GM23338 (cell line): Measurements from ENCODE around the gene LFNG. TPM values are rescaled to one million over a fixed set of nuclear protein-coding genes. Genes with fewer than 3 reads are reported as not detected.

Experiments
- ATAC-seq: fragments of 200-7000 bp; cut with Tn5 transposase; 3 replicates; pipeline ENCODE4 v1.9.1; 2020
- DNase-seq: peaks from one replicate; pipeline ENCODE4 v3.0.0-alpha.2; 2015; ENCODE audit warnings: low spot score
- H2AFZ ChIP-seq: fragments of 200-600 bp; sonication (generic); 2 replicates; pipeline ENCODE4 v1.8.0; 2016; ENCODE audit warnings: antibody characterized with exemption, mild to moderate bottlenecking, moderate library complexity
- H3F3A ChIP-seq: fragments of 200-600 bp; sonication (generic); replicated peaks from 2 replicates; pipeline ENCODE4 v1.8.0; 2017; ENCODE audit warnings: antibody characterized with exemption, mixed run types, low read depth
- H3K27ac ChIP-seq: fragments of 200-600 bp; sonication (generic); 2 replicates; pipeline ENCODE4 v1.6.1; 2016; ENCODE audit warnings: low read depth
- H3K27me3 ChIP-seq: fragments of 200-600 bp; sonication (generic); 2 replicates; pipeline ENCODE4 v1.8.0; 2016; ENCODE audit warnings: mild to moderate bottlenecking, mixed run types, moderate library complexity; ENCODE audit not compliant: insufficient read depth
- H3K36me3 ChIP-seq: fragments of 200-600 bp; sonication (generic); 2 replicates; pipeline ENCODE4 v1.8.0; 2016; ENCODE audit warnings: mild to moderate bottlenecking; ENCODE audit not compliant: insufficient read depth
- H3K4me1 ChIP-seq: fragments of 200-600 bp; sonication (generic); 2 replicates; pipeline ENCODE4 v1.8.0; 2016; ENCODE audit warnings: mild to moderate bottlenecking, moderate library complexity; ENCODE audit not compliant: insufficient read depth
- H3K4me2 ChIP-seq: fragments of 200-600 bp; sonication (generic); 2 replicates; pipeline ENCODE4 v1.7.1; 2017; ENCODE audit warnings: mixed run types
- H3K4me3 ChIP-seq: fragments of 200-600 bp; sonication (generic); 2 replicates; pipeline ENCODE4 v1.6.1; 2016; ENCODE audit warnings: mixed run types
- H3K79me2 ChIP-seq: fragments of 200-600 bp; sonication (generic); replicated peaks from 2 replicates; pipeline ENCODE4 v1.8.0; 2017; ENCODE audit warnings: mild to moderate bottlenecking; ENCODE audit not compliant: insufficient read depth
- H3K9me2 ChIP-seq: fragments of 200-600 bp; sonication (generic); 2 replicates; pipeline ENCODE4 v1.8.0; 2017; ENCODE audit not compliant: insufficient read depth
- H4K20me1 ChIP-seq: fragments of 200-600 bp; sonication (generic); replicated peaks from 2 replicates; pipeline ENCODE4 v1.8.0; 2017; ENCODE audit warnings: mild to moderate bottlenecking; ENCODE audit not compliant: insufficient read depth
- H3K27ac Mint-ChIP-seq: 2 replicates; pipeline ENCODE4 v1.8.0; 2020; ENCODE audit warnings: inconsistent platforms, mild to moderate bottlenecking, moderate library complexity, mixed read lengths
- H3K27me3 Mint-ChIP-seq: 3 replicates; pipeline ENCODE4 v1.8.0; 2022; ENCODE audit warnings: low read depth, mild to moderate bottlenecking, moderate library complexity, mixed read lengths, inconsistent platforms; ENCODE audit not compliant: insufficient read depth, poor library complexity
- H3K36me3 Mint-ChIP-seq: 3 replicates; pipeline ENCODE4 v1.8.0; 2021; ENCODE audit warnings: low read depth, mild to moderate bottlenecking, inconsistent platforms, moderate library complexity, mixed read lengths
- H3K4me1 Mint-ChIP-seq: 3 replicates; pipeline ENCODE4 v1.8.0; 2020; ENCODE audit warnings: mild to moderate bottlenecking, inconsistent platforms, mixed read lengths
- H3K4me3 Mint-ChIP-seq: 3 replicates; pipeline ENCODE4 v1.8.0; 2021; ENCODE audit warnings: moderate library complexity, mild to moderate bottlenecking, inconsistent platforms, mixed read lengths
- H3K9me3 Mint-ChIP-seq: 3 replicates; pipeline ENCODE4 v1.8.0; 2020; ENCODE audit warnings: moderate library complexity, mild to moderate bottlenecking, inconsistent platforms, mixed read lengths
- EZH2phosphoT487 ChIP-seq: fragments of 200-600 bp; sonication (generic); IDR thresholded peaks from one replicate; pipeline ENCODE4 v1.8.1; 2018; ENCODE audit warnings: antibody characterized with exemption; ENCODE audit not compliant: unreplicated experiment
- POLR2AphosphoS5 ChIP-seq: IDR thresholded peaks from 2 replicates; pipeline ENCODE4 v1.6.1; 2016; ENCODE audit warnings: antibody characterized with exemption, low read depth
- ZNF114 ChIP-seq: fragments of 250-450 bp; sonication (Bioruptor Pico); IDR thresholded peaks from 2 replicates; pipeline ENCODE4 v1.5.0; 2020; ENCODE audit warnings: mild to moderate bottlenecking, moderate library complexity
- ZNF331 ChIP-seq: fragments of 250-450 bp; sonication (Bioruptor Pico); IDR thresholded peaks from 2 replicates; pipeline ENCODE4 v1.5.0; 2020; ENCODE audit warnings: low read depth, mild to moderate bottlenecking, moderate library complexity
- polyA plus RNA-seq: library from polyadenylated mRNA; unstranded; fragments of >200 nt; fragmentation: Nextera tagmentation; extraction: Ambion mirVana; gene quantifications from 2 replicates; pipeline ENCODE4 v1.2.1, GENCODE V29; 2016
- total RNA-seq: library from RNA; depleted of rRNA; stranded (reverse); fragments of >200 nt; shearing (Covaris generic); gene quantifications from 2 replicates; pipeline ENCODE4 v1.2.3, GENCODE V29; 2014
- TF ChIP-seq, protein P1 (sequence below): IDR thresholded peaks from one replicate; pipeline ENCODE4 v1.6.1; 2018; ENCODE audit warnings: antibody characterized with exemption; ENCODE audit not compliant: unreplicated experiment
- TF ChIP-seq, protein P2 (sequence below): IDR thresholded peaks from 2 replicates; pipeline ENCODE4 v1.6.1; 2016; ENCODE audit warnings: antibody characterized with exemption
- TF ChIP-seq, protein P3 (sequence below): fragments of 250-450 bp; sonication (Bioruptor Pico); IDR thresholded peaks from 2 replicates; pipeline ENCODE4 v1.5.0; 2020; ENCODE audit warnings: mild to moderate bottlenecking, moderate library complexity

Gene LFNG
- total and polyA plus RNA-seq, 2 experiments from 2014 or later, result 1.7 to 35.4 TPM

DNA sequence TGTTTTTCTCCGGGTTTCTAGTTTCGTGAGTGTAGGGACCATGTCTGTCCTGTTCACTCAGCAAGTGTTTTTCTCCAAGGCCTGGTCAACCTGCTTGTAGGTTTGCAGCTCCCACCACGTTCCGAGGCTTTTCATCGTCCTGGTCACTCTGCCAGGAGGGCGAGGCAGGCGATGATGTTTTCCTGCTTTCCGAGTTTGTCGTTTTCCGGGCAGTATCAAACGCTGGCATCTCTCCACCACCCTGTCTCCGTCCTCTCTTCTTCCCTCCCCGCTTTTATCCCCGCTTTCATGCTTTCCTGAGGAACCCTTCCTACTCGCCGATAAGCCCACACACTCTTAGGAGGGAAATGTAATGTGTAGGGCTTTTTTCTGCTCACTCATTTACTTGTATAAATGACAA lies 50.4 kb downstream of the LFNG start:
- no peak overlapping the region for H3K27ac Mint-ChIP-seq
- H3K79me2 ChIP-seq, result no peaks in the 10 kb centered on the region
- H3K4me3 ChIP-seq, result no peak overlapping the region
- H3F3A ChIP-seq, result peaks cover 12% of the 10 kb centered on the region; the same call in 1 of the 2 replicates
- H3K9me3 Mint-ChIP-seq, result no peaks in the 10 kb centered on the region
- H3K36me3 Mint-ChIP-seq, result no peaks in the 10 kb centered on the region
- ATAC-seq (no peak), DNase-seq (no peak)
- peaks cover 4% of the 10 kb centered on the region for H3K27me3 Mint-ChIP-seq
- H3K27ac ChIP-seq, result 0 out of 2 replicates have a peak overlapping the region, but pooled peaks have one; percentile 32
- no peaks in the 10 kb centered on the region; the same call in 1 of the 2 replicates for H3K4me1 ChIP-seq
- TF ChIP-seq, protein P1, sequence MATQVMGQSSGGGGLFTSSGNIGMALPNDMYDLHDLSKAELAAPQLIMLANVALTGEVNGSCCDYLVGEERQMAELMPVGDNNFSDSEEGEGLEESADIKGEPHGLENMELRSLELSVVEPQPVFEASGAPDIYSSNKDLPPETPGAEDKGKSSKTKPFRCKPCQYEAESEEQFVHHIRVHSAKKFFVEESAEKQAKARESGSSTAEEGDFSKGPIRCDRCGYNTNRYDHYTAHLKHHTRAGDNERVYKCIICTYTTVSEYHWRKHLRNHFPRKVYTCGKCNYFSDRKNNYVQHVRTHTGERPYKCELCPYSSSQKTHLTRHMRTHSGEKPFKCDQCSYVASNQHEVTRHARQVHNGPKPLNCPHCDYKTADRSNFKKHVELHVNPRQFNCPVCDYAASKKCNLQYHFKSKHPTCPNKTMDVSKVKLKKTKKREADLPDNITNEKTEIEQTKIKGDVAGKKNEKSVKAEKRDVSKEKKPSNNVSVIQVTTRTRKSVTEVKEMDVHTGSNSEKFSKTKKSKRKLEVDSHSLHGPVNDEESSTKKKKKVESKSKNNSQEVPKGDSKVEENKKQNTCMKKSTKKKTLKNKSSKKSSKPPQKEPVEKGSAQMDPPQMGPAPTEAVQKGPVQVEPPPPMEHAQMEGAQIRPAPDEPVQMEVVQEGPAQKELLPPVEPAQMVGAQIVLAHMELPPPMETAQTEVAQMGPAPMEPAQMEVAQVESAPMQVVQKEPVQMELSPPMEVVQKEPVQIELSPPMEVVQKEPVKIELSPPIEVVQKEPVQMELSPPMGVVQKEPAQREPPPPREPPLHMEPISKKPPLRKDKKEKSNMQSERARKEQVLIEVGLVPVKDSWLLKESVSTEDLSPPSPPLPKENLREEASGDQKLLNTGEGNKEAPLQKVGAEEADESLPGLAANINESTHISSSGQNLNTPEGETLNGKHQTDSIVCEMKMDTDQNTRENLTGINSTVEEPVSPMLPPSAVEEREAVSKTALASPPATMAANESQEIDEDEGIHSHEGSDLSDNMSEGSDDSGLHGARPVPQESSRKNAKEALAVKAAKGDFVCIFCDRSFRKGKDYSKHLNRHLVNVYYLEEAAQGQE, result no peak
- TF ChIP-seq ZNF114 (CRISPR knock-in tag), result no peak
- TF ChIP-seq, protein P2, sequence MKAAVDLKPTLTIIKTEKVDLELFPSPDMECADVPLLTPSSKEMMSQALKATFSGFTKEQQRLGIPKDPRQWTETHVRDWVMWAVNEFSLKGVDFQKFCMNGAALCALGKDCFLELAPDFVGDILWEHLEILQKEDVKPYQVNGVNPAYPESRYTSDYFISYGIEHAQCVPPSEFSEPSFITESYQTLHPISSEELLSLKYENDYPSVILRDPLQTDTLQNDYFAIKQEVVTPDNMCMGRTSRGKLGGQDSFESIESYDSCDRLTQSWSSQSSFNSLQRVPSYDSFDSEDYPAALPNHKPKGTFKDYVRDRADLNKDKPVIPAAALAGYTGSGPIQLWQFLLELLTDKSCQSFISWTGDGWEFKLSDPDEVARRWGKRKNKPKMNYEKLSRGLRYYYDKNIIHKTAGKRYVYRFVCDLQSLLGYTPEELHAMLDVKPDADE, result no peak
- no peak for TF ChIP-seq ZNF331 (CRISPR knock-in tag)
- no peak for TF ChIP-seq POLR2AphosphoS5
- TF ChIP-seq, protein P3, sequence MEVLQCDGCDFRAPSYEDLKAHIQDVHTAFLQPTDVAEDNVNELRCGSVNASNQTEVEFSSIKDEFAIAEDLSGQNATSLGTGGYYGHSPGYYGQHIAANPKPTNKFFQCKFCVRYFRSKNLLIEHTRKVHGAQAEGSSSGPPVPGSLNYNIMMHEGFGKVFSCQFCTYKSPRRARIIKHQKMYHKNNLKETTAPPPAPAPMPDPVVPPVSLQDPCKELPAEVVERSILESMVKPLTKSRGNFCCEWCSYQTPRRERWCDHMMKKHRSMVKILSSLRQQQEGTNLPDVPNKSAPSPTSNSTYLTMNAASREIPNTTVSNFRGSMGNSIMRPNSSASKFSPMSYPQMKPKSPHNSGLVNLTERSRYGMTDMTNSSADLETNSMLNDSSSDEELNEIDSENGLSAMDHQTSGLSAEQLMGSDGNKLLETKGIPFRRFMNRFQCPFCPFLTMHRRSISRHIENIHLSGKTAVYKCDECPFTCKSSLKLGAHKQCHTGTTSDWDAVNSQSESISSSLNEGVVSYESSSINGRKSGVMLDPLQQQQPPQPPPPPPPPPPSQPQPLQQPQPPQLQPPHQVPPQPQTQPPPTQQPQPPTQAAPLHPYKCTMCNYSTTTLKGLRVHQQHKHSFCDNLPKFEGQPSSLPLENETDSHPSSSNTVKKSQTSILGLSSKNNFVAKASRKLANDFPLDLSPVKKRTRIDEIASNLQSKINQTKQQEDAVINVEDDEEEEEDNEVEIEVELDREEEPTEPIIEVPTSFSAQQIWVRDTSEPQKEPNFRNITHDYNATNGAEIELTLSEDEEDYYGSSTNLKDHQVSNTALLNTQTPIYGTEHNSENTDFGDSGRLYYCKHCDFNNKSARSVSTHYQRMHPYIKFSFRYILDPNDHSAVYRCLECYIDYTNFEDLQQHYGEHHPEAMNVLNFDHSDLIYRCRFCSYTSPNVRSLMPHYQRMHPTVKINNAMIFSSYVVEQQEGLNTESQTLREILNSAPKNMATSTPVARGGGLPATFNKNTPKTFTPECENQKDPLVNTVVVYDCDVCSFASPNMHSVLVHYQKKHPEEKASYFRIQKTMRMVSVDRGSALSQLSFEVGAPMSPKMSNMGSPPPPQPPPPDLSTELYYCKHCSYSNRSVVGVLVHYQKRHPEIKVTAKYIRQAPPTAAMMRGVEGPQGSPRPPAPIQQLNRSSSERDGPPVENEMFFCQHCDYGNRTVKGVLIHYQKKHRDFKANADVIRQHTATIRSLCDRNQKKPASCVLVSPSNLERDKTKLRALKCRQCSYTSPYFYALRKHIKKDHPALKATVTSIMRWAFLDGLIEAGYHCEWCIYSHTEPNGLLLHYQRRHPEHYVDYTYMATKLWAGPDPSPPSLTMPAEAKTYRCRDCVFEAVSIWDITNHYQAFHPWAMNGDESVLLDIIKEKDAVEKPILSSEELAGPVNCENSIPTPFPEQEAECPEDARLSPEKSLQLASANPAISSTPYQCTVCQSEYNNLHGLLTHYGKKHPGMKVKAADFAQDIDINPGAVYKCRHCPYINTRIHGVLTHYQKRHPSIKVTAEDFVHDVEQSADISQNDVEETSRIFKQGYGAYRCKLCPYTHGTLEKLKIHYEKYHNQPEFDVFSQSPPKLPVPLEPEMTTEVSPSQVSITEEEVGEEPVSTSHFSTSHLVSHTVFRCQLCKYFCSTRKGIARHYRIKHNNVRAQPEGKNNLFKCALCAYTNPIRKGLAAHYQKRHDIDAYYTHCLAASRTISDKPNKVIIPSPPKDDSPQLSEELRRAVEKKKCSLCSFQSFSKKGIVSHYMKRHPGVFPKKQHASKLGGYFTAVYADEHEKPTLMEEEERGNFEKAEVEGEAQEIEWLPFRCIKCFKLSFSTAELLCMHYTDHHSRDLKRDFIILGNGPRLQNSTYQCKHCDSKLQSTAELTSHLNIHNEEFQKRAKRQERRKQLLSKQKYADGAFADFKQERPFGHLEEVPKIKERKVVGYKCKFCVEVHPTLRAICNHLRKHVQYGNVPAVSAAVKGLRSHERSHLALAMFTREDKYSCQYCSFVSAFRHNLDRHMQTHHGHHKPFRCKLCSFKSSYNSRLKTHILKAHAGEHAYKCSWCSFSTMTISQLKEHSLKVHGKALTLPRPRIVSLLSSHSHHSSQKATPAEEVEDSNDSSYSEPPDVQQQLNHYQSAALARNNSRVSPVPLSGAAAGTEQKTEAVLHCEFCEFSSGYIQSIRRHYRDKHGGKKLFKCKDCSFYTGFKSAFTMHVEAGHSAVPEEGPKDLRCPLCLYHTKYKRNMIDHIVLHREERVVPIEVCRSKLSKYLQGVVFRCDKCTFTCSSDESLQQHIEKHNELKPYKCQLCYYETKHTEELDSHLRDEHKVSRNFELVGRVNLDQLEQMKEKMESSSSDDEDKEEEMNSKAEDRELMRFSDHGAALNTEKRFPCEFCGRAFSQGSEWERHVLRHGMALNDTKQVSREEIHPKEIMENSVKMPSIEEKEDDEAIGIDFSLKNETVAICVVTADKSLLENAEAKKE (CRISPR knock-in tag), result no peak
- TF ChIP-seq EZH2phosphoT487, result no peak
- peaks cover 11% of the 10 kb centered on the region for H3K4me1 Mint-ChIP-seq
- no peaks in the 10 kb centered on the region for H3K9me2 ChIP-seq
- H4K20me1 ChIP-seq, result no peaks in the 10 kb centered on the region
- no peak overlapping the region for H3K4me3 Mint-ChIP-seq
- H2AFZ ChIP-seq, result no peak overlapping the region
- H3K36me3 ChIP-seq, result no peaks in the 10 kb centered on the region
- no peaks in the 10 kb centered on the region for H3K27me3 ChIP-seq
- no peak overlapping the region for H3K4me2 ChIP-seq
